ENCODE data around the gene SPATA18.
A peak's percentile ranks its signal among the peaks of the same experiment; 100 is the strongest.
"Not testable (repeated sequence)": the region's sequence is repeated elsewhere in the genome, so short reads cannot be mapped to it uniquely, and the experiment has no call there.

SPATA18 gene

DNA sequence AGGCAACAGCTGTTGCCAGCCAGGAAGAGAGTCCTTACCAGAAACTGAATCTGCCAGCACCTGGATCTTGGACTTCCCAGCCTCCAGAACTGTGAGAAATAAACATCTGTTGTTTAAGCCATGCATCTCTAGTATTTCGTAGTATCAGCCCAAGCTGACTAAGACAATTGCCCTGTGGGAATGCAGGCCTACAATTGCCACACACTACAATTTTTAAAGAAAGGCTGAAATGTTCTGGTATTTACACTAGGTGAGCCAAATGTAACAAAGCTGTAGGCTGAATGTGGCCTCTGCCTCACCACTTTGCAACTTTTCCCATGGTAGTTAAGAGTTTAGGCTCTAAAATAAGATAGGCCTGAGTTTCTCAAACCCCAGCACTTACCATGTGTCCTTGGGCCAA is 59.1 kb downstream of the SPATA18 start:
- DNase-seq, result no peak

DNA sequence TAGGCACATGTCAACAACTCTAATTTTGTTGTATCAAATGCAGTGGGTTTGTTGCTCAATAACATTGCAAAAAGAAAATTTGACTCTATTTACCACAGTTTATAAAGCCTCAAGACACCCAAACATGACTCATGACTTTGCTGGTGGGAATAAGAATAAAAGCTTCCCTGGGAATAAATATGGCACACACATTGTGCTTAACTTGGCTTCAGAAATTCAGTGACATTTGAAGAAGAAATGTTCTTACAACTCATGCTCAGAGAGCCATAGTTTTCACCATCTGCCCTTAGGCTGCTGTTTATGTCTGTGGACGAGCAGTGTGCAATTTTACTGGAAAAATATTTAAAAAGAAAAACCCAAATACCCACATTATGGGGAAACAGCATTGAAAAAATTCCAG is 60.9 kb downstream of the SPATA18 start:
- no peak for DNase-seq

DNA sequence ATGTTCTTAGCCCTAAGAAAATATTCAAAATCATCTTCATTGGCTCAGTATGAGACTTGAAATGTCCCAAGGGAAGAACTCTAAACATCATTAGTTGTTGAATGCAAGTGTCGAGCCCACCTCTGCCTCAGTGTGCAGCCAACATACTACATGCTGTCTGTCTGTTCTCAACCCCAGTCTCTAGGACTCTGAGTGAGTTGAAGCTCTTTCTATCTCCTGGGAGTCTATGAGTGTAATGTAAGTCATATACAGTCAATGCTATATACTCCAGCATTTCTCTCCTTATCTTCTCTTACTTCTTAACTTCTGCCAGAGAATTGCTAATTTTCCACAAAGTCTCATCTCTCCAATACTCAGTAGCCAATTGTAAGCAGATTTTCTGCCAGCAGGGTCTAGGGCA is 61.3 kb downstream of the SPATA18 start:
- no peak for DNase-seq

DNA sequence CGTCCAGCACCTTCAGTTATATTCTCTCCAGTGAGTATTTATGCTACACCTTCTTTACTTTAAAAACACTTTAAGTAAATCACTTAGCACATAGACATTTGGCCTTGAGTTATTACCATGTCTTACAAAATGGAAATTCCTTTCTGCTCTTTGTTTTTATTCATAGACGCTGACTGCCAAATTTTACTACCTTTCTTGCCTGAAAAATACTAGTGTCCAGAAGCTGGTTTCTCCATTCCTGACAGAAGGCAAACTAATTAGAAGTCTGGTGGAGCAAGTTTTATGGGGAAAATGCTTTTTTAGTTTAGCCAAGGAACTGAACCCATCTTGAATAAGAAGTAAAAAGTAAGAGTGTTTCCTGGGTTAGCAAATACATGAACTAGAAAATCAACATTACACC is 65.5 kb downstream of the SPATA18 start:
- no peak for DNase-seq

DNA sequence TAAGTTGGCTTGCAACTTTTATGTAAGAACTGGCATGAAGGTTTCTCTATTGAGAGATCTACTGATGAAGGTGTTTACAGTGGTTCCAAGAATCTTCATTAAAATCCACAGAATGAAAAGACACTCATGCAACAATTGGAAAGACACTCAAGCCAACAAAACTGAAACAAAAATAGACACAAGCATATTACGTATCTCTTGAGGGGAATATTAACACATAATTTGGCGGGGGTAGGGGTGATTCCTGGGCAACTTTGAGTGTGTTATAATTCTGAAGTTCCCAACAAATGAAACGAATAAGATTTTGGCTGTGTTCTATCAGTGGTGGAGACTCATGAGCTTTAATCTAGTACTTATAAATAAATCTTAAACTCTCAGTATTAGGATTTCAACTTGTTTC is 75.1 kb downstream of the SPATA18 start:
- no peak for DNase-seq

DNA sequence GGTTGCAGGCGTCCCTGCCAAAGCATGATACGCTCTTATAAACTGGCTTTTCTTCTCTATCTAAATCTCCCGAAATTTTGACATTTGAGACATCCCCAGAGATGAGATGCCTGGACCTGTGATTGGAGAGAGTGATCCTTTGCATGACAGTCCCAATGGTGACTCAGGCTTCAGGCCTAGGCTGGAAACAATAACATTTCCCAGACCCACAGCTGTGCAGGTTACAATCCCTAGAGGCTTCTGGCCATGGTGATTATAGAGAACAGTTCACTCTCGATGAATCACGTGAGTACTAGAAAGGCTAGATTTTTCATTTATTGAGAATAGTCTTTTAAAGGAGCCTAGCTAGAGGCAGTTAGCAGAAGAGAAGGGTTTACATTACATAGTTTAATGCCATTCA is 75.9 kb downstream of the SPATA18 start:
- DNase-seq, result no peak

DNA sequence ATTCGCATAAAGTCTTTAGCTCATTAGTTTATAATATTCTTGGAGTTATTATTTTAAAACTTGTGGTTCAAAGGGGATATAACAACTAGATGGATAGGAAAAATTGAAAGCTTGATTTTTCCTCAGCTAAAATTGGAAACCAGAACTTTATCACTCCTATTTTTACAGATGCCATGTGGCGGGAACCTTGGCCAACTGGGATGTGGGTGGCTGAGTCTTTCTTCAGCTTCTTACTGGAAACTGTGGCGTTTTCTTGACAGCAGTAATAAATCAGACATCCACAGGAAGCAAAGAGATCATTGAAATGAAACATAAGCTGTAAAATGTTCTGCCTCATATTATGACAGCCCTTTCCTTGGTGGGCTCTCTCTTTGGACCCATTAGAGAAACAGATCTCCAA is 84.1 kb downstream of the SPATA18 start:
- DNase-seq, result no peak

DNA sequence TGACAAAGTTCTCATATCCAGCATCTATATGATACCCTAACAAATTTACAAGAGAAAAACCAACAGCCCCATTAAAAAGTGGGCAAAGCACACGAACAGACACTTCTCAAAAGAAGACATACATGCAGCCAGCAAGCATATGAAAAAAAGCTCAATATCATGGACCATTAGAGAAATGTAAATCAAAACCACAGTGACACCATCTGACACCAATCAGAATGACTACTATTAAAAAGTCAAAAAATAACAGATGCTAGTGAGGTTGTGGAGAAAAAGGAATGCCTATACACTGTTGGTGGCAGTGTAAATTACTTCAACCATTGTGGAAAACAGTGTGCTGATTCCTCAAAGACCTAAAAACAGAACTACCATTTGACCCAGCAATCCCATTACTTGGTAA is 86.0 kb downstream of the SPATA18 start:
- DNase-seq, result not testable (repeated sequence)

DNA sequence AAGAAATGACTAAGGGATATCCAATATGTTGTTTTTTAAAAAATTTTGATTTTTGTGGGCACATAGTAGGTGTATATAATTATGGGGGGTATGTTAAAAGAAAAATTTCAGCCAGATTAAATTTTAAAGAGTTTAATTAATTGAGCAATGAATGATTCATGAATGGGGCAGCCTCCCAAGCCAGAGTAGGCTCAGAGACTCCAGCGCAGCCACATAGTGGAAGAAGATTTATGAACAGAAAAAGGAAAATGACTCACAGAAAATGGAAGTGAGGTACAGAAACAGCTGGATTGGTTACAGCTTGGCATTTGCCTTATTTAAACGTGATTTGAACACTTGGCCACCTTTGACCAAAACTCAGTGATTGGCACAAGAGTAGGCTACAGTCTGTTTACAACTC is 91.7 kb downstream of the SPATA18 start:
- DNase-seq, result no peak

DNA sequence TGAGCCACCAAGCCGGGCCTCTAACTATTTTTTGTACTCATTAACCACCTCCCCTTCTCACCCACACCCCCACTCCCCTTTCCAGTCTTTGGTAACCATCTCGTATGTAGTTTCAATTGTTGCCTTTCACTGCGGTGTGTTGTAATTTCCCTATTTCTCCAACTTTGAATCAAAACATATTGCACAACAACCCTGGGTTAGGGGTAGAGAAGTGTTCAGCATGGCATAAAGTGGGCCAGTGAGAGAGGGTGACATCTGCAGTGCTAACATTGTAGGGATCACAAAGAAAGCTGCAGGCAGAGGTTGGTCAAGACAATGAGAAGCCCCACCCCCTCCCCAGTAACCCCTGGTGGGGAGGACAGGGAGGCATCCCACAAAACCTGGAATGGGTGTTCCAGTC is 92.7 kb downstream of the SPATA18 start:
- peak in 1 of 3 donors; percentile 5 for DNase-seq

DNA sequence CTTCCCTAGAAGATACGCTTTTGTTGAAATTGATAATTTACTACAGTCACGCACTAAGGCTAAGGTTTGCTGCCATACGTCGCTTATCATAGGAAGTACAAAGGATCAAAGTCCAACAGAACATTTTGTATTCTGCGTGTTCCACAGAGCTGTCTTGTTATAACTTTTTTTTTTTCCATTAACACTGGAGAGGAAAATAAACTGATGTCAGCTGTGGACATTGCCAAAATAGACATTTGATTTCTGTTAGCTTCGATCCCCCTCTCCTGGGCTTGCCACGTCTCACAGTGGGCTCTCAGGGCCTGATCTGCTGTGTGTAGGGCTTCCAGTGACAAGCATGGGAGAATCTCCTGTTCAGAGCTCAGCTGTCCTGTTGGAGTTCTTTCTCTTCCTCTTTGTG is 93.3 kb downstream of the SPATA18 start:
- no peak for DNase-seq
